ENCODE results near the gene SLC29A1. TPM values are rescaled to one million over a fixed set of nuclear protein-coding genes. Genes with fewer than 3 reads are reported as not detected.
"Not testable (repeated sequence)": the region's sequence is repeated elsewhere in the genome, so short reads cannot be mapped to it uniquely, and the experiment has no call there.

SLC29A1 gene
- total RNA-seq, 1 donor from 2014 or later = 24.1 TPM

GRCh38 chr6:44189257-44189656, 34.1 kb upstream of the SLC29A1 start:
- no peaks in the 10 kb centered on the region for H3K36me3 Mint-ChIP-seq (ENCODE audit: insufficient read depth)
- H3K27me3 Mint-ChIP-seq = peaks cover 11% of the 10 kb centered on the region
- H3K4me3 Mint-ChIP-seq (ENCODE audit: low read depth) = no peak overlapping the region
- H3K27ac Mint-ChIP-seq = no peak overlapping the region
- DNase-seq (ENCODE audit: low spot score, unreplicated experiment) = no peak
- H3K9me3 Mint-ChIP-seq (ENCODE audit: low read depth) = no peaks in the 10 kb centered on the region
- peaks cover 14% of the 10 kb centered on the region for H3K4me1 Mint-ChIP-seq (ENCODE audit: low read depth)
- TF ChIP-seq CTCF (IDR thresholded peaks at IDR 0.05; ENCODE audit: unreplicated experiment) = no peak

GRCh38 chr6:44190715-44191114, 32.7 kb upstream of the SLC29A1 start:
- Mint-ChIP-seq H3K4me1 (ENCODE audit: low read depth) (peaks cover 11% of the 10 kb centered on the region), H3K4me3 (ENCODE audit: low read depth) (no peak overlapping the region), H3K27ac (no peak overlapping the region), H3K36me3 (ENCODE audit: insufficient read depth) (no peaks in the 10 kb centered on the region), H3K27me3 (peaks cover 12% of the 10 kb centered on the region), H3K9me3 (ENCODE audit: low read depth) (no peaks in the 10 kb centered on the region)
- no peak for DNase-seq (ENCODE audit: low spot score, unreplicated experiment)
- TF ChIP-seq CTCF (IDR thresholded peaks at IDR 0.05; ENCODE audit: unreplicated experiment) = no peak

GRCh38 chr6:44192428-44193041, 30.9 kb upstream of the SLC29A1 start:
- Mint-ChIP-seq H3K36me3 (ENCODE audit: insufficient read depth) (no peaks in the 10 kb centered on the region), H3K4me1 (ENCODE audit: low read depth) (peaks cover 5% of the 10 kb centered on the region), H3K9me3 (ENCODE audit: low read depth) (no peaks in the 10 kb centered on the region), H3K27ac (peak overlapping the region; percentile 43), H3K4me3 (ENCODE audit: low read depth) (peak overlapping the region; percentile 45), H3K27me3 (peaks cover 6% of the 10 kb centered on the region)
- no peak for TF ChIP-seq CTCF (IDR thresholded peaks at IDR 0.05; ENCODE audit: unreplicated experiment)
- no peak for DNase-seq (ENCODE audit: low spot score, unreplicated experiment)

GRCh38 chr6:44193307-44193910, 30.0 kb upstream of the SLC29A1 start:
- Mint-ChIP-seq H3K4me1 (ENCODE audit: low read depth) (peaks cover 5% of the 10 kb centered on the region), H3K4me3 (ENCODE audit: low read depth) (no peak overlapping the region), H3K36me3 (ENCODE audit: insufficient read depth) (no peaks in the 10 kb centered on the region), H3K27ac (no peak overlapping the region), H3K9me3 (ENCODE audit: low read depth) (no peaks in the 10 kb centered on the region), H3K27me3 (peaks cover 6% of the 10 kb centered on the region)
- no peak for DNase-seq (ENCODE audit: low spot score, unreplicated experiment)
- no peak for TF ChIP-seq CTCF (IDR thresholded peaks at IDR 0.05; ENCODE audit: unreplicated experiment)

GRCh38 chr6:44194326-44194725, 29.1 kb upstream of the SLC29A1 start:
- DNase-seq (ENCODE audit: low spot score, unreplicated experiment) = no peak
- H3K9me3 Mint-ChIP-seq (ENCODE audit: low read depth) = no peaks in the 10 kb centered on the region
- H3K36me3 Mint-ChIP-seq (ENCODE audit: insufficient read depth) = no peaks in the 10 kb centered on the region
- H3K27me3 Mint-ChIP-seq = peaks cover 6% of the 10 kb centered on the region
- H3K4me3 Mint-ChIP-seq (ENCODE audit: low read depth) = no peak overlapping the region
- TF ChIP-seq CTCF (IDR thresholded peaks at IDR 0.05; ENCODE audit: unreplicated experiment) = no peak
- peaks cover 5% of the 10 kb centered on the region for H3K4me1 Mint-ChIP-seq (ENCODE audit: low read depth)
- H3K27ac Mint-ChIP-seq = no peak overlapping the region

GRCh38 chr6:44196351-44196750, 27.0 kb upstream of the SLC29A1 start:
- DNase-seq (ENCODE audit: low spot score, unreplicated experiment); H3K36me3 Mint-ChIP-seq (ENCODE audit: insufficient read depth); H3K27me3 Mint-ChIP-seq; H3K27ac Mint-ChIP-seq; H3K4me1 Mint-ChIP-seq (ENCODE audit: low read depth); H3K9me3 Mint-ChIP-seq (ENCODE audit: low read depth); H3K4me3 Mint-ChIP-seq (ENCODE audit: low read depth): not testable (repeated sequence)
